ENCODE results near the gene ANO3.
"Not testable (repeated sequence)": the region's sequence is repeated elsewhere in the genome, so short reads cannot be mapped to it uniquely, and the experiment has no call there.

Gene ANO3

DNA sequence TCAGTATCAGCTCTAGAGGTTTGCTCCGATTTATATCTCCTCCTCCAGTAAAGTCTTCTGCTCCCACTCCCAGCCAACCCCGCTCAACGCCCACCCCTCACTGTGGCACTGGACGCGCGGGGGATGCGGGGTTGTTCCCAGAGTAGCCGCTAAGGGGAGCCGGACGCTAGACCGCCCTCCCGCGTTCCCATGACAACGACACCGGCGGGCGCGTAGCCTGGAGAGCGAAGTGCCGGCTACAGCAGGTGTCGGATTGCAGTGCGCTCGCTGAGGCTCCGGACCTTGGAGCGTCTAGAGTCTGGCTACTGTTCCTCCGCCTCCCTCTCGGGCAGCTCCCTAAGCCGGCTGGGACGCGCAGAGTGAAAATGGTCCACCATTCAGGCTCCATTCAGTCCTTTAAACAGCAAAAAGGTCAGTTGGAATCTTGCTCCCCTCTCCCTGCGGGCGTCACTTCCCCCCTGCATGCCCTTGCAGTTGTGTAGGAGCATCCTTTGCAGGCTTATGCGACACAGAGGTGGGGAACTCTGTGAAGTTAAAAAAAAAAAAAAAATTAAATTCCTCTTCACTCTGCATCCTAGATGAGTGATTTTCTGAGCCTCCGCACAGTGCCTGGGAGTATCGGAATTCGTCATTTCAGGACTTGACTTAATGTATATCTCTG is at the start of gene ANO3:
Gene ANO3 (plus strand): TSS at position 220 of the 661 bp plus-strand sequence. CDS start 146 bp downstream, at position 366.
- TF ChIP-seq GATA1 (IDR thresholded peaks at IDR 0.05; ENCODE audit: low read depth, low read length) (no peak), POLR2A (IDR thresholded peaks at IDR 0.05; ENCODE audit: low read length) (no peak)

GRCh38 chr11:26283852-26284408 is 48.0 kb upstream of the ANO3 start:
- no peak for TF ChIP-seq POLR2A (IDR thresholded peaks at IDR 0.05; ENCODE audit: low read length)
- no peak for TF ChIP-seq GATA1 (IDR thresholded peaks at IDR 0.05; ENCODE audit: low read depth, low read length)
- DNase-seq = no peak

More for the DNA sequence above, at the start of gene ANO3:
- peak; percentile 14 to 26 for DNase-seq

- no peak for DNase-seq
- no peak for TF ChIP-seq POLR2A (IDR thresholded peaks at IDR 0.05; ENCODE audit: low read length)
- TF ChIP-seq GATA1 (IDR thresholded peaks at IDR 0.05; ENCODE audit: low read depth, low read length) = no peak
These were observed 46.3 kb upstream of the ANO3 start for GRCh38 chr11:26285608-26286007.

GRCh38 chr11:26286472-26287066 is 45.4 kb upstream of the ANO3 start:
- TF ChIP-seq GATA1 (IDR thresholded peaks at IDR 0.05; ENCODE audit: low read depth, low read length) (no peak), POLR2A (IDR thresholded peaks at IDR 0.05; ENCODE audit: low read length) (no peak)
- no peak for DNase-seq

GRCh38 chr11:26287067-26287518 is 44.8 kb upstream of the ANO3 start:
- TF ChIP-seq POLR2A (IDR thresholded peaks at IDR 0.05; ENCODE audit: low read length) (no peak), GATA1 (IDR thresholded peaks at IDR 0.05; ENCODE audit: low read depth, low read length) (no peak)
- no peak for DNase-seq

DNA sequence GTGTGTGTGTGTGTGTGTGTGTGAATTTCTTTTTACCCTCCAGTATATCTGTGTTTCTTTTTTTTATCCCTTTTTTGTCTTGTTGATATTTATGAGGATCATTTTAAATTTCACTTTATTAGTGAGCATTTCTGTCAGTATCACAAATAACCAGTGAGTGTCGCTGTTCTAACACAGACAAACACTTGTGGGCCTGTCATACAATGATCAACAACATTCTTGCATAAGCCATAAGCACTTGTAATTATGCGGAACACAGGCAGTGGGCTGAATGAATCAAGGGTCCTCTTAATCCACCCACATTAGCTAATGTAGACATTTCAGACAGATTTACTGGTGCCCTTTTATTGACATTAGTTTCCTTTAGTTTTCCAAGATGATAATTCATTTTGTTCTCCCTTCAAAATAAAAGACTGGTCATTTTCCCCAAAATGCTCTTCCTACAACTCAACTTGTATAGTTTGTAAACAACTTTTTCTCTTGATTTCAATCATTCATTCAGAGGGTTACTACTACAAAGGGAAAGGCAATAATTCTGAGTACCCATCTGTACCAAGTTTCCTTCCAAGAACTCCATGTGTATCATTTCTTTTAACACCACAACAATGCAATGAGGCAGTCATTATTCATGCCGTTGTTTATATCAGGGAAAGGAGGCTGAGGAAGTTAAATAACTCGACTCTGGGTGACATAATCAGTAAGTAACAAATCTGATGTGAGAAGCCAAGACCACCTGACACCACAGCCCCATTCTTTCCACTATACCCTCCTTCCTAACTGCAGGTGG is 34.5 kb upstream of the ANO3 start:
- TF ChIP-seq POLR2A (IDR thresholded peaks at IDR 0.05; ENCODE audit: low read length) (no peak), GATA1 (IDR thresholded peaks at IDR 0.05; ENCODE audit: low read depth, low read length) (no peak)
- peak; percentile 48 to 53 for DNase-seq

DNA sequence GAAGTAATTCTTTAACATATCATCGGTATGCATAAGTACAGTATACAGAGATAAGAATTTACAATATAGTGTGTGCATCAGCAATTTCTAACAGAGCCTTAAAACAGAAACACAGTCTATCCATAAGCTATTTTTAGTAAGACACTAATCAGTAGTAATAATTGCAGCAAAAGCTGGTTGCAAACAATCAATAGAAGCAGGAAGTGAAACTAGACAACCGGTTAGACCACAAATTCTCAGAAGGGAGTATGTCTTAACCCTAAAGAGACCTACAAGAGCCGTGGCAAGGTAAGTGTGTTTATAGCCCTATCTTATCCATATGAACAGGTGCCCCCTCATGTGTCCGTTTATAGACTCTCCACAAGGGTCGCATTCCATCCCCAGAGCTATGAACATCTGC is 15.6 kb upstream of the ANO3 start:
- DNase-seq = not testable (repeated sequence)

DNA sequence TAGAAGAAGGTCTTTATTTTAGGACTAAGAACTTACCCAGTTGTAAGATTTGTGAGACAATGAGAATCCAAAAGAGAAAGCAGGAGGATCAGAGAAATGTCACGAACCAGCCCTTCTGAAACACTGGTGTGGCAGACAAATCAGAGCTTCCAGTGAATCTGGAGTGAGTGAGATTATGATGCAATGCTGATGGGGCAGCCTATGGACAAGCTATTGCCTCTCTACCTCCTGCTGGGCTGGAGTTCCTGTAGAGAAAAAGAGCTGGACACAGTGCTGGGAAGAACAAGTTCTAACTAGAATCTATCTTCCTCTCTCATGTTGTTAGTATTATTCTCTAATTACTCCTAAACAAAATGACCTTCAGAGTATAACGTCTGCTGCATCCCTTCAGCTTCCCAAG is 12.0 kb upstream of the ANO3 start:
- TF ChIP-seq GATA1 (IDR thresholded peaks at IDR 0.05; ENCODE audit: low read depth, low read length) (no peak), POLR2A (IDR thresholded peaks at IDR 0.05; ENCODE audit: low read length) (no peak)
- no peak for DNase-seq

- DNase-seq = no peak
- TF ChIP-seq GATA1 (IDR thresholded peaks at IDR 0.05; ENCODE audit: low read depth, low read length) (no peak), POLR2A (IDR thresholded peaks at IDR 0.05; ENCODE audit: low read length) (no peak)
These were observed 10.4 kb upstream of the ANO3 start for GRCh38 chr11:26321516-26321915.

GRCh38 chr11:26322335-26323067 is 9.4 kb upstream of the ANO3 start:
- no peak for TF ChIP-seq GATA1 (IDR thresholded peaks at IDR 0.05; ENCODE audit: low read depth, low read length)
- TF ChIP-seq POLR2A (IDR thresholded peaks at IDR 0.05; ENCODE audit: low read length) = no peak
- no peak for DNase-seq

DNA sequence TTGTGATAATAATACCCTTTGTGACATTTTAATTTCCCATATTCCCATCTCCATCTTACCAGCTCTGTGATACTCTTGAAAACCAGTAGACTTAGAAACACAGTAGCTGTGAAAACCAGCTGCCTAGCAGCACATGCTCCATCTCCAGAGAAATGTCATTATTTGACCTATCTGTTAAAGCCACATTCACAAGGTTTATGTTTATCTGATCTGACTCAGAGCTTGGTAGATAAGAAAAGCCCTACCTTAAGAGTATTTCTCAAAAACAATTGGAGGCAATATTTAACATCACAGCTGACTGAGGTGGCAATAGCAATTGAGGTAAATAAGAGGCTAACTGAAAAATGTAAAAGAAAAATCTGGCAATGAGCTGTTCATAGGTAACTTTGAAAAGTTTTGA is 8.1 kb upstream of the ANO3 start:
- DNase-seq = peak in 1 of 2 experiments; percentile 2

DNA sequence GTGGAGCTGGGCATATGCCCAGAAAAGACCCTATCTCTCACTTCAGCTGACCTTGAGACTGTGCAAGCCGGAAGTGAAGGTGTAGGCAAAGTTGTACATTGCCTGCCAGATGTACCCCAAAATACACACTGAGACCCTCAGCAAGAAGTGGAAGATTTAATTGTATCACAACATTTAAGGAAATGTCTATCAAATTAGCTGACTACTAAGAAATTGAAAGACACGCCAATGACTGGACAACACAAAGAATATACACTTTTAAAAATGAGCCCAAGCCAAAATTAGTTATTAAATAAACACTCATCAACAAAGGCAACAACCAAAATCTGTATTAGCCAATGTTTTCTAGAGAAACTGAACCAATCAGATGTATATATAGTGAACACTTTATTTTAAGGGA is 7.7 kb upstream of the ANO3 start:
- DNase-seq = no peak
- TF ChIP-seq POLR2A (IDR thresholded peaks at IDR 0.05; ENCODE audit: low read length) (no peak), GATA1 (IDR thresholded peaks at IDR 0.05; ENCODE audit: low read depth, low read length) (no peak)

More for the DNA sequence above, 8.1 kb upstream of the ANO3 start:
- no peak for TF ChIP-seq GATA1 (IDR thresholded peaks at IDR 0.05; ENCODE audit: low read depth, low read length)
- TF ChIP-seq POLR2A (IDR thresholded peaks at IDR 0.05; ENCODE audit: low read length) = no peak

DNA sequence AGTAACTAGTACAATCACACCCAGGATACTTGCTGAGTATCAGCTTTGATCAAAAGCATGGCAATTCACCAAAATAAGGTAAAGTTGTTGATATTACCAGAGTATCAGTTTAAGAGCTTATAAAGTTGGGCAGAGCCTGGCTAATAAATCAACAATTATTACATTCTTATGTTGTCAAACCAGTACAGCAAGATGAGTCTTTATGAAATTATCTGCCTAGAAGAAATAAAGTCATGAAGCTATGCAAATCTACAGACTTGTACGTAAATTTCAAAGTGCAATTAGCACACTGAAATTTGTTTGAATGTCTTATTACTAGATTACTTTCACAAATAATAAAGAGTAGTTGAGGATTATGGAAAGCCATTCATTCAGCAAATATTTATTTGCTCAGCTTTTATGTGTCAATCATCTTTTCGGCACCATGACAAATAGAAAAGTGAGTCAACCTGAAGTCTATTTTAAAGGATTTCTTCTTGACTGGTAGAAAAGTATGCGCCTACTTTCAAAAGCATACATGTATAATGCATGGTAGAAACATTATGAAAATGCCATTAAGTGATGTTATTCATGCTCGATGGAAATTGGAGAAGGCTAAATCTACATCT is 5.0 kb upstream of the ANO3 start:
- TF ChIP-seq GATA1 (IDR thresholded peaks at IDR 0.05; ENCODE audit: low read depth, low read length) (no peak), POLR2A (IDR thresholded peaks at IDR 0.05; ENCODE audit: low read length) (no peak)
- DNase-seq = no peak
